NCI-H748 treated with DMSO at 0.1 percent for 48 hours (cell line): ENCODE results near the gene RTN1.

Experiments used
- DNase-seq: peaks from one replicate; lab custom pipeline; 2025; lab: John Stamatoyannopoulos, UW

The RTN1 gene

GRCh38 chr14:59788176-59788575 is 82.4 kb downstream of the RTN1 start:
- no peak for DNase-seq

- no peak for DNase-seq
Measured at GRCh38 chr14:59787045-59787674, 83.4 kb downstream of the RTN1 start.

GRCh38 chr14:59785629-59786028 is 84.9 kb downstream of the RTN1 start:
- DNase-seq: no peak

GRCh38 chr14:59782760-59783159 is 87.8 kb downstream of the RTN1 start:
- no peak for DNase-seq

GRCh38 chr14:59777006-59777579 is 93.5 kb downstream of the RTN1 start:
- DNase-seq: no peak

- no peak for DNase-seq
Measured at GRCh38 chr14:59776468-59776867, 94.1 kb downstream of the RTN1 start.

GRCh38 chr14:59772233-59772632 is 98.3 kb downstream of the RTN1 start:
- peak; percentile 65 for DNase-seq

- DNase-seq: peak; percentile 92
Measured at GRCh38 chr14:59771577-59771976, 99.0 kb downstream of the RTN1 start.

GRCh38 chr14:59769586-59769985 is 101.0 kb downstream of the RTN1 start:
- no peak for DNase-seq

- no peak for DNase-seq
Measured at GRCh38 chr14:59768855-59769375, 101.7 kb downstream of the RTN1 start.

GRCh38 chr14:59761851-59762250 is 108.7 kb downstream of the RTN1 start:
- DNase-seq: no peak

- DNase-seq: no peak
Measured at GRCh38 chr14:59755409-59756135, 115.0 kb downstream of the RTN1 start.

- DNase-seq: no peak
Measured at GRCh38 chr14:59754256-59754655, 116.3 kb downstream of the RTN1 start.

- DNase-seq: no peak
Measured at GRCh38 chr14:59753512-59753911, 117.1 kb downstream of the RTN1 start.

GRCh38 chr14:59751578-59751977 is 119.0 kb downstream of the RTN1 start:
- no peak for DNase-seq

- no peak for DNase-seq
Measured at GRCh38 chr14:59739794-59740193, 130.8 kb downstream of the RTN1 start.

- DNase-seq: peak; percentile 78
Measured at GRCh38 chr14:59728304-59728703, 142.3 kb downstream of the RTN1 start.

GRCh38 chr14:59727073-59727661 is 143.4 kb downstream of the RTN1 start:
- no peak for DNase-seq

GRCh38 chr14:59711080-59711479 is 159.5 kb downstream of the RTN1 start:
- DNase-seq: no peak

GRCh38 chr14:59707778-59708561 is 162.6 kb downstream of the RTN1 start:
- no peak for DNase-seq

- DNase-seq: no peak
Measured at GRCh38 chr14:59705866-59706265, 164.7 kb downstream of the RTN1 start.

GRCh38 chr14:59705245-59705644 is 165.3 kb downstream of the RTN1 start:
- no peak for DNase-seq
